AML-193 (cell line): ENCODE results near the gene WBP2NL.

Experiments
- DNase-seq, 2 experiments: peaks; one replicate each; lab custom pipeline; 2025; lab: John Stamatoyannopoulos, UW

WBP2NL gene

DNA sequence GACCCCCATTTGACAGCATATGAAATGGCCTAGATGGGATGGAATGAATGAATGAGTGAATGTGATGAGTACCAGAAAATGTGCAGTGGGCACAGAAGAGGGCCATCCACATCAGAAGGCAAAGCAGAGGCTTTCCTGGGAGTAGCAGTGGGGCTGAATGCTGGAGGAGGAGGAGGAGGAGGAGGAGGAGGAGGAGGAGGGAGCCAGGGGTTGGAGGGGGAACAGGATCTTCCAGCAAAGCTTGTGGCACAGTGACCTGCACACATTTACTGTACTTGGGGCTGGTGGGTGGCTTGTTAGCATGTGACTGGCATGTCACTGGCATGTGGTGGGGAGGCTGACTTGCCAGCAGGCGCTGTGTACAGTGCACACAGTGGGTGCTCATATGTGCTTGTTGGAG is 19.9 kb upstream of the WBP2NL start:
- no peak for DNase-seq

DNA sequence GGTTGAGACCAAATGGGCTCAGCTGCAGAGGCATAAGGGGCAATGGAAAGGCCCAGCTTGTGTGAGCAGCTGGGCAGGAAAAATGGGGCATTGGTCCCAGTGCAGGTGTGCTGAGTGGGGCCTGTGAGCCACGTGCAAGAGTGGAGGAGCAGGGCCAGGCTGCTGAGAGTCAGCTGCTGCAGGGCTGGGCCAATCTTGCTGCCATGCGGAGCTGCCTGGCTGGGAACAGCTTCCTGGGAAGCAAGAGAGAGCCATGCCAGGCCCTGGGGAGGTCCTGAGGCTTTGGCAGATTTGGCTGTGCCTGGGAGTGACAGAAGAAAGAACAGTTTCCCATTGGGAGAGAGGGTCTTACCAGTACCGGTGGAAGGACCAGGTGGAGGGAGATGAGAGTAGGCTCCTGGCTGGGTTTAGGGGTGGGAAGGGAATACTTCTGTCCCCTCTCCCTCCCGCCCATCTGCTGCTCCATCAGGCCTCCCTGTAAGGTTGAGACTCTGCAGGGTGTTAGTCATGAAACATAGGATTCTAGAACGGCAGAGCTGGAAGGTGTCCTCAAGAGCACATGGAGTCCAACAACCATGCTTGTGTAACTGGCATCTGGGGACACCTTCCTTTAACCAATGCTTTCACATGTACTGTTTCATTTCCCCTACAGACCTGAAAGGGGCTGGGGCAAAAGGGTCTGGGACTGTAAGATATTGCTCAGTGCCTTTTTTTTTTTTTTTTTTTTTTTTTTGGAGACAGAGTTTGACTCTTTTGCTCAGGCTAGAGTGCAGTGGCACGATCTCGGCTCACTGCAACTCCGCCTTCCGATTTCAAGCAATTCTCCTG is 19.0 kb upstream of the WBP2NL start:
- no peak for DNase-seq

DNA sequence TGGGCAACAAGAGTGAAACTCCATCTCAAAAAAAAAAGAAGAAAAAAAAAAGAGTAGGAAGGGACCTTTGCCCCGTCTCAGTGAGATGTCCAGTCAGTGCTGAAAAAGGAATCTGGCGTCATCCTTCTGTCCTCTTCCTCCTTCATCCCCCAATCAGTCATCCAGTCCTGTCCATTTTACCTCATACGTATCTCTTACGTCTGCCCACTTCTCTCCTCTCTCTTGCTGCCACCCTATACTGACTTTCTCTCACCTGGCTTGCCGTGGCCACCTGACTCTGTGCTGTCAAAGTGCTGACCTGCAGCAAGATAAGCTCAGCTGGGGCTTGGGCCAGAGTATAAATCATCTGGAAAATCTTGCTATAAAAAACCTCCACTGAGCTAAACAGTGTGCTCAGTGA is 15.7 kb upstream of the WBP2NL start:
- DNase-seq = no peak

DNA sequence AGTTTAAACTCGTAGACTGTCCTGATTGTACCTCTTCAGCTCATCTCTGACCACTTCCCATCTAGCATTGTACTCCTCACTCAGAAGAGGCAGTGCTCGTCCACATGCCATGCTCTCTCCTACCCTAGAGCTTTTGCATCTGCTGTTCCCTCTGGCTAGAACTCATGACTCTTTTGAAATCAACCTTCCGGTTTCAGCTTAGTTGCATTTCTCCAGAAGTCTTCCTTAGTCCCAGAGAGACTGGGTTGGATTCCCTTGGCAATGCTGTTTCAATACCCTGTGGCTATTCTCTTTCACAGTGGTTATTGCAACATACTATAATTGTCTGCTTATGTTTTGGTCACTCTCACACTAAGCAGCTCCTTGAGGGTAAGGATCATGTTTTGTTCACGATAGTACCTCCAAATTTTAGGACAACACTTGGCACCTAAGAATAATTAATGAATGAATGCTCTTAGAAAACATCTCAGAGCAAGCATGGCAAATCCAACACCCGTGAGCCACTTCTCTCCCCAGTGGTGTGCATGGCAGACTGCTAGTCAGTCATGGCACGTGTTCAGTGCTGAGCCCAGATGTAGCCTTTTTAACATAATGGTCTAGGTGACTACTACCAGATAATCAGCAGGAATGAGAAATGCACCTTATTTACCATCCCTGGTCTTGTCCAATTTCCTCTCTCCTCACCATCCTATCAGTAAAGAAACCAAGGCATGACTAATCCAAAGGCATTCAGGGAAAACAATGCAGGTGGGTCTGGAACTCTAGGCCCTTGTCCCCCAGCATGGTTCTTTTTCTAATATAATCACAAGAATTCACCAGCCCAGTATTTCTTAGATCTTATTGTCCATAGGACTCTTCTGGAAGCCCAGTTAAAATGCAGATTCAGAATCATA is 14.8 kb upstream of the WBP2NL start:
- peak; percentile 83 to 84 for DNase-seq

DNA sequence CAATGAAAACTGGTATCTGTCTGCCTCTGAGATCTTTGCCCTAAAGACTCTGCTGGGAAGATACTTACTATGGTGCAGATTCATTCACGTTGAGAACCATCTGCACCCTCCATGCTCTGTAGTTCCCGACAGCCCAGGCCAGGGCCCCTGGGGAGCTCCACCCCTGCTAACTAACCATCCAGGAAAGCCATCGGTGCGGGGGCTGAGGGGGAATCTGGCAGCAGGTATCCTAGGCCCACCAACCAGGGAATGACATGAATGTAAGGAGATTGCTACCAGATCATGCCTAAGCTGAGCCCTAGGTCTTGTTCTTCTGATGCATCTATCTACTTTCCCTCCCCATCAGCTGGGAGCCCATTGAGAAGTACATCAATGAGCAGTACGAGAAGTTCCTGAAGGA is 11.3 kb upstream of the WBP2NL start:
- DNase-seq = no peak

DNA sequence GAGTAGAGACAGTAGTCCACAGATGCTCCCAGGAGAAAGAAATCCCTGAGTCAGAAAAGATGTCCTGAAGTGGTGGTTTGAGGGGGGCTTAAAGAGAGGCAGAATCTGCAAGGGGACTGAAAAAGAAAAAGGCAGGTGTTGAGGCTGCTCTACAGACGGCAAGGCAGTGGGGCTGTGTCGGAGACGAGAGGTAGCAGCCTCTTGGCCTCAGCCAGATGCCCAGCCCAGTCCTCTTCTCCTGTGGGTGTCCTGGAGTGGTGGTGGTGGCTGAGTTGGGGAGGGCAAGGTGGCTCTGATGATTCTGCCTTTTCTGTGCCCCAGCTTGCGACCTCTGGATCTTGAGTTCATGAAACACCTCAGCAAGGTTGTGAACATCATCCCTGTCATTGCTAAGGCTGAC is 9.3 kb upstream of the WBP2NL start:
- DNase-seq = no peak

DNA sequence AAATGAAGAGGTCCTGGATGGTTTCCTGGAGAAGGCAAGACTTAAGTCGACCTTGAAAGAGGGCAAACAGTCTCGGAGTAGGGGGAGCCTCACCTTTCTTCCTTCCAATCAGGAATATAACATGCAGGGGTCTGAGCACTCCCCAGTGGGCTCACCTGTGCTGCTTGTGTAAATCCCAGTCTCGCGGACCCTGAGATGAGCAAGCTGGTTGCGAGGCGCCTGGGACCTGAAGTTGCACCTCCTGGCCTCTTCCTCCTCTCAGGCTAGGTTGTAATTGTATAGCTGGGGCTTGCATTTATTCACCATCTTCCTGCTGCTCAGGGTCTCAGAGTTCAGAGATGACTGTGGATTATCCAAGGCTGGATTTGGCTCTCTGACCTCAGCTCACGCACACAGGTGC is 7.5 kb upstream of the WBP2NL start:
- no peak for DNase-seq

DNA sequence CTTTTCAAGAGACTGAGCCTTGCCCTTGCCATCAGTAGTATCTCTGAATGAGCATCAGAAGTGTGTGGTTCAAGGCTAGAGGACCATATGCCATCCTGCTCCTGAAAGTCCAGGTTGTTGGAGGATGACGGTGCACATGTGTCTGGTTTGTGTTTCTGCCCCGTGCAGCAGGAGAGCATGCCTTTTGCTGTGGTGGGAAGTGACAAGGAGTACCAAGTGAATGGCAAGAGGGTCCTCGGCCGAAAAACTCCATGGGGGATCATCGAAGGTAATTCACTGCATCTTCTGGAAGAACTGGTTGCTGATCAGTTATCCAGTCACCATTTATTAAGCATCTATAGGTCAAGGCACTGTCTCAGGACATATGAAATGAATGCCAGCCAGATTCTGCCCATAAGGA is 6.1 kb upstream of the WBP2NL start:
- DNase-seq = no peak

DNA sequence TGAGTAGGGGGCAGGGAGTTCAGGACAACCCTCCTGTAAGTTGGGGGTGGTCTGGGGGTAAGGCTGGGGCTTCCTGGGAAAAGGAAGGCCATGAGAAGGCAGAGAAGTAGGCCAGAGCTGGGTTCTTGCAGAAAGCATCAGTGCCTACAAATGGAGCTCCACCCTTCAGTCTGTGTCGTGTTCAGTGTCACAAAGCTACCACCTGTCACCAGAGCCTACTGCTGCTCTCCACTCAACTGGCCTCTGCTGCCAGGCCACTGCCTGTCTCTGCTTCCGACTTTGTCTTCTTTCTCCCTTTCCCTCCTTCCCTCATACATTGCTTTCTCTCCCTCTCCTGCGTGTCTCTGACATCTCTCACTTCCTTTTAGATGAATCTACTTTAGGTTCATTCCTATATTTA is 3.4 kb upstream of the WBP2NL start:
- DNase-seq = no peak

DNA sequence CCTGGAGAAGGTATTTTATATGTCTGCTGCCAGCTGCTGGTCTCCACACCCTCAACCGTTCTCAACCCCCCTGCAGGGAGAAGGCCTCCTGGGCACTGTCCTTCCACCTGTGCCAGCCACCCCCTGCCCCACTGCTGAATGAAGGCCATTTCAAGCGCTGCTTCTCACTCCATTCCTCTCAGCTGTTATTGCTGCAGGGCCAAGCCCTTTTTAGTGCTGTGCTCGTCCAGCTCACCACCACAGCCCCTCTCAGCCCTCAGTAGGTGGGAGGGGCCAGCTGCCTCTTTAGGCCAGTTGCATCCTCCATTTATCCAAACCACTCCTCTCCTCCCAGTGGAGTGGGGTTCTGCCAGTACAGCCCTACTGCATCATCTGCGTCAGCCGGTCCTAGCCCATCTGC is 1.8 kb upstream of the WBP2NL start:
- no peak for DNase-seq

DNA sequence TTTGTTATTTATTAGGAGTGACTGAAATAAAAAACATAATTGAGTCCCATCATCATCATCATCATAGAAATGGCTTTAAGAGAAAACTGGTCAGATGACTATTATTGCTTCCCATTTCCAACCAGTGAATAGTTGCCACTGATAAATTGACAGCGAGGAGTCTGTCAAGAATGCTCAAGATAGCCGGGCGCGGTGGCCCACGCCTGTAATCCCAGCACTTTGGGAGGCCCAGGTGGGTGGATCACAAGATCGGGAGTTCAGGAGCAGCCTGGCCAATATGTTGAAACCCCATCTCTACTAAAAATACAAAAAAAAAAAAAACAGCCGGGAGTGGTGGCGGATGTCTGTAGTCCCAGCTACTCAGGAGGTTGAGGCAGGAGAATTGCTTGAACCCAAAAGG is 1.9 kb downstream of the WBP2NL start:
- DNase-seq = no peak

DNA sequence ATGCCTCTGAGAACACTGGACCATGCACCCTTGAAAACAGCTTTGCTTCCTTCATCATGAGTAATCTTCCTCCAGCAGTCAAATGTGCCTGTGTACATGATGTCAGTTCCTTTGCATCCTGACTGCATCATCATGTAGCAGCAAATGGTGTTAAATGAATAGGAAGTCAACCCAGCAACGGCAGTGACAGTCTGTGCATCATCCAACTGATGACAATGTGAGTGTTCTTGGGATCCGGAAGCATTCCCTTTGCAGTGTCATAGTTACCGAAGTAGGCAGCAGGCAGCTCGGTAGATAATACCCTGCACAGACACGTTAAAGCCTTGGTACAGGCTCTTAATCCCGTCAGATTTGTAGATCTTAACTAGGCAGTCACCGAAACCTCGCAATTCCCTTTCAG is 2.5 kb downstream of the WBP2NL start:
- no peak for DNase-seq

DNA sequence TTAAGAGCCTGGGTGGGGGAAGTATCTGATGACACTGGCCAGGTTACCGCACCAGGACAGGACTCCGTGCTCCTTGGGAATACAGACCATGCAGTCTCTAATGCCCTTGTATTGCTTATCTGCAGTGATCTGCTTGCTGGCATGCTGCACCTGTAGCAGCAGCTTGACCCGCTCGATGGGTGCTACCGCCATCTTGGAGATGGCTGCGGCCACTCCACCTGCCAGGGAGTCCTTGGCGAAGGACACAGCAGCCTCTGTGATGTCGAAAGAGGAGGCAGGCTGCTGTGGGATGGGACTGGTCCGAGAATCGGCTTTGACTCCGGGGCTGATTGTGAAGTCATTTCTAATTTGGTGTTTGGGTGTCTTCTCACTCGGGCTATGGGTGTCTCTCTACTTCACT is 3.1 kb downstream of the WBP2NL start:
- DNase-seq = no peak

DNA sequence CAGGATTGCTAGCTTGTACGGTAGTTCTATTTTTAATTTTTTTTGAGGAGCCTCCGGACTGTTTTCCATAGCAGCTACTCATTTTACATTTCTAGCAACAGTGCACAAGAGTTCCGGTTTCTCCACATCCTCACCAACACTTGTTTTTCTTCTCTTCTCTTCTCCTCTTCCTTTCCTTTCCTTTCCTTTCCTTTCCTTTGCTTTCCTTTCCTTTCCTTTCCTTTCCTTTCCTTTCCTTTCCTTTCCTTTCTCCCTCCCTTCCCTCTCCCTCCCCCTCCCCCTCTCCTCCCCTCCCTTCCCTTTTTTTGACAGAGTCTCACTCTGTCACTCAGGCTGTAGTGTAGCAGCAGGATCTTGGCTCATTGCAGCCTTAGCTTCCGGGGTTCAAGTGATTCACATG is 9.3 kb downstream of the WBP2NL start:
- no peak for DNase-seq

DNA sequence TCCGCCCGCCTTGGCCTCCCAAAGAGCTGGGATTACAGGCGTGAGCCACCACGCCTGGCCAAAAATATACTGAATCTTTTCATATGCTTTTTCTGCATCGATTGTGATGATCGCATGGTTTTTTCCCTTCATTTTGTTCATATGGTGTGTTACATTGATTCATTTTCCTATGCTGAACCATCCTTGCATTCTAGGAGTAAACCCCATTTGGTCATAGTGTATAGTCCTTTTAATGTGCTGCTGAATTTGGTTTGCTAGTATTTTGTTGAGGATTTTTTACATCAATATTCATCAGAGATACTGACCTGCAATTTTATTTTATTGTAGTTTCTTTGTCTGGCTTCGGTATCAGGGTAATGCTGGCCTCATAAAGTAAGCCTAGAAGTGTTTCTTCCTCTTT is 12.2 kb downstream of the WBP2NL start:
- no peak for DNase-seq

DNA sequence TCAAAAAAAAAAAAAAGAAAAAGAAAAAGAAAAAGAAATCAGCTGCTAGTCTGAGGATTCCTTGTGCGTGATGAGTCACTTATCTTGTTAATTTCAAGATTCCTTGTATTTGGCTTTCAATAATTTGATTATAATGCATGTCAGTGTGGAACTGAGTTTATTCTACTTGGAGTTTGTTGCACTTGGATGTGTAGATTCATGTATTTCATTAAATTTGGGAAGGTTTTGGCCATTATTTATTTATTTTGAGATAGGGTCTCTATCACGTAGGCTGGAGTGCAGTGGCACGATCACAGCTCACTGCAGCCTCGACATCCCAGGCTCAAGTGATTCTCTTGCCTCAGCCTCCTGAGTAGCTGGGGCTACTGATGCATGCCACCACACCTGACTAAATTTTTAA is 14.8 kb downstream of the WBP2NL start:
- DNase-seq = no peak

DNA sequence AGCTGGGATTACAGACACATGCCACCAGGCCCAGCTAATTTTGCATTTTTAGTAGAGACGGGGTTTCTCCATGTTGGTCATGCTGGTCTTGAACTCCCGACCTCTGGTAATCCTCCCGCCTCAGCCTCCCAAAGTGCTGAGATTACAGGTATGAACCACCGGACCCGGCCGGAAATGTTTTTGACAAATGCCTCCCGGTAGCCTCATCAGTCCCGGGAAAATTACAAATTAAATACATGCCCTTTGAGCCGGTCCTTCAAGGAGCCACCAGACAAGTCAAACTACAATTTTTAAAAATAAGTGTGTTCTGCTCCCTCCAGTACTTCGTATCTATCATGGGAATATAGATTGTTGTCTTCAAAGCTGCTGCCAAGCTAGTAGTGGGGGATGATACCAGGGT is 17.5 kb downstream of the WBP2NL start:
- DNase-seq = no peak

DNA sequence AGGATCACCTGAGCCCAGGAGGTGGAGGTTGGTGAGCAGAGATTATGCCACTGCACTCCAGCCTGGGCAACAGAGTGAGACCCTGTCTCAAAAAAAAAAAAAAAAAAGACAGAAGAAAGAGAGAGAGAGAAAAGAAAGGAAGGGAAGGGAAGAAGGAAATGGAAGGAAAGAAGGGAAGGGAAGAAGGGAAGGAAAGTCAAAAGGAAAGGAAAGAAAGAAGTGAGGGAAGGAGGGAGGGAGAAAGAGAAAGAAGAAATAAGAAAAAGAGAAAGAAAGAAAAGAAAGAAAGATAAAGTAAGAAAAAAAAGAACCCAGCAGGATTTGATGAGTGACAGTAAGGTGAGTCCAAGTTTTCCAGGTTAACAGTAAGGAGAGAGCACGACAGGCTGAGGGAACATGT is 19.6 kb downstream of the WBP2NL start:
- no peak for DNase-seq

DNA sequence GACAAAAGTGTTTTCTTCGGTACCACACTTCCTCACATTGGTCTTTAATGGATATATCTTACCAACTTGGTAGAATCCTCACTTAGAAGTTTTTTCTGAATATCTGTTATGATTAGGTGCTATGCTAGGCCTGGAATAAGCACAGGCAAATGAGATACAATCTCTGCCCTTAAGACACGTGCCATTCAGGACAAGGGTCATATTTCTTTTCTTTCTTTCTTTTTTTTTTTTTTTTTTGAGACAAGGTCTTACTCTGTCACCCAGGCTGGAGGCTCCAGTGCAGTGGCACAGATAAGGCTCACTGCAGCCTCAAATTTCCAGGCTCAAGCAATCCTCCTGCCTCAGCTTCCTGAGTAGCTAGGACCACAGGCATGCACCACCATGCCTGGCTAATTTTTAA is 23.0 kb downstream of the WBP2NL start:
- DNase-seq = no peak

DNA sequence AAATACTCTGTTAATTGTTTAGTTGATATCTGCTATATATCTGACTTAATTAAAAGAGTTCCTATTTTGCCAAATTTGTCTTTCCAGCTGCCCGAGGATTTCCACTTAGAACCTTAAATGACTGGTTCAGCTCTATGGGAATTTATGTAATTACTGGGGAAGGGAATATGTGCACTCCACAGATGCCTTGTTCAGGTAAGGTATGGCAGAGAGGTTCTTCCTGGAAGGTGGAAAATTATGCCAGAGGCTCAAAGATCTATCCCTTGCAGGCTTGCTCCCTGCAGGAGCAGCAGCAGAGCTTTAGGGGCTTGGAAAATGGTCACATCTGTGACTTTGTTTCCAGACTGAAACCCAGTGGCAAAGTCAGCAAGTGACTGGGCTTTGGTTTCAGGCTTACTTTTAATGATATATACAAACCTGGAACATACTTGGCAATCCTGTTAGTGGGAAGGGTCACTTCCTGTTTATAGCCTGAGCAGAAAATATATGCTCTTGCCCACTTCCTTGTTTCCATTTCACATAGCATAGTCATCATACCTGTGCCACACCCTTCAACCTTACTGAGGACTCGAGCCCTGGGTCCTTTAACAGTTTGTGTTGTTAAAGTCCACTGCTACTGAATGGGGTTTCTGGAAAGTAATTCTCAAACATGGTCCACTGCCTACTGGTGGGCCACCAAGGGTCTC is 23.7 kb downstream of the WBP2NL start:
- no peak for DNase-seq

DNA sequence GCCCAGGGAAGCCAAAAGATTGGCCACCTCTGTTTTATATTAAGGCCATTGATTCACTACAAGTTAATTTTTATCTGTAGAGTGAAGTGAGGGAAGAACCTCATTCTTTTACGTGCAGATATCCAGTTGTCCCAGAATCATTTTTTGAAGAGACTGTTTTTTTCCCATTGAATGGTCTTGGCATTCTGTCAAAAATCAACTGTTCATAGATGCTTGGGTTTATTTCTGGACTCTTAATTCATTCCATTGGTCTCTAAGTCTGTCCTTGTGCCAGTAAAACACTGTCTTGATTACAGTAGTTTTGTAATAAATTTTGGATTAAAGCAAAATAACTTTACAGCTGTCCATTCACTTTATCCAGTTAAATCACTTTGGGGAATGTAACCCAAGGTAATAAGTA is 26.8 kb downstream of the WBP2NL start:
- DNase-seq = no peak

DNA sequence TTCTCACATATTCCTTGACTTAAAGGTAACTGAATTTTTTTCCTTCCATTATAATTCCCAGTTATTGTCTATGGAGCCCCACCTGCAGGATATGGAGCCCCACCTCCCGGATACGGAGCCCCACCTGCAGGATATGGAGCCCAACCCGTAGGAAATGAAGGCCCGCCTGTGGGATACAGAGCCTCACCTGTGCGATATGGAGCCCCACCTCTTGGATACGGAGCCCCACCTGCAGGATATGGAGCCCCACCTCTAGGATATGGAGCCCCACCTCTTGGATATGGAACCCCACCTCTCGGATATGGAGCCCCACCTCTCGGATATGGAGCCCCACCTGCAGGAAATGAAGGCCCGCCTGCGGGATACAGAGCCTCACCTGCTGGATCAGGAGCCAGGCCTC is 28.1 kb downstream of the WBP2NL start:
- DNase-seq = no peak
